ENCODE results near the gene IFNW1.

DNA sequence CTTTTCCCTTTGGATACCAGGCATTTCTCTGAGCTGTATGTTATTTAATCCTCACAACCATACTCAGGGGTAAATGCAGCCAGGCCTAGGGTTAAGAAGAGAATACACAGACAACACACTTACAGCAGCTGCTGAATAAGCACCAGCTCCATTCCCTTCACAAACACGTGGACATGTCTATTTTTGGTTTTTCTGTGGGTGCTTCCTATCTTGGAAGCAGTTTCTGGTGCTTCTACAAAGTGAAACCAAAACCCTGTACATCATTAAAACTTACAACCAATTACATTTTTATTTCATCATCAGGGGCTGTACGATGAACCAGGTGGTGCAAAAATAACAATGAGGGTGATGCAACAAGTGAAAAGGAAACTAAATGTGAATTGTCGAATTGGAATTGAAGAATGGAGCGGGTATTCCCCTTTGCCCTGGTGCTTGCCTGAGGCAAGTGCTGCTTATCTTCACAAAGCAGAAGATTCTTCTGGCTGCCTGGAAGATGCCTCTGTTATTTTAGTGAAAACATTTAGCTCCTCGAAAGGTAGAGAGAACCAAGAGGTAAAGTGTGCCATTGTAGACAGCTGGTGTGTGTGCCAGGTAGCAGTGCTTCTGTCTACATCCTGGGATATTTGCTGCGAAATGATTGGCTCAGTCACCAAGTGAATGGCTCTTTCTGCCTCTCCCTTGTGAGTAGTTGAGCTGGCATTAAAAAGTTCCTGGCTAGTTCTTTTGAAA is 45.3 kb downstream of the IFNW1 start:
- TF ChIP-seq, protein P1, sequence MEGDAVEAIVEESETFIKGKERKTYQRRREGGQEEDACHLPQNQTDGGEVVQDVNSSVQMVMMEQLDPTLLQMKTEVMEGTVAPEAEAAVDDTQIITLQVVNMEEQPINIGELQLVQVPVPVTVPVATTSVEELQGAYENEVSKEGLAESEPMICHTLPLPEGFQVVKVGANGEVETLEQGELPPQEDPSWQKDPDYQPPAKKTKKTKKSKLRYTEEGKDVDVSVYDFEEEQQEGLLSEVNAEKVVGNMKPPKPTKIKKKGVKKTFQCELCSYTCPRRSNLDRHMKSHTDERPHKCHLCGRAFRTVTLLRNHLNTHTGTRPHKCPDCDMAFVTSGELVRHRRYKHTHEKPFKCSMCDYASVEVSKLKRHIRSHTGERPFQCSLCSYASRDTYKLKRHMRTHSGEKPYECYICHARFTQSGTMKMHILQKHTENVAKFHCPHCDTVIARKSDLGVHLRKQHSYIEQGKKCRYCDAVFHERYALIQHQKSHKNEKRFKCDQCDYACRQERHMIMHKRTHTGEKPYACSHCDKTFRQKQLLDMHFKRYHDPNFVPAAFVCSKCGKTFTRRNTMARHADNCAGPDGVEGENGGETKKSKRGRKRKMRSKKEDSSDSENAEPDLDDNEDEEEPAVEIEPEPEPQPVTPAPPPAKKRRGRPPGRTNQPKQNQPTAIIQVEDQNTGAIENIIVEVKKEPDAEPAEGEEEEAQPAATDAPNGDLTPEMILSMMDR (IDR thresholded peaks at IDR 0.05): no peak
- no peak for TF ChIP-seq POLR2A (IDR thresholded peaks at IDR 0.05)

All from lower leg skin (tissue), 3 donors.